Heart right ventricle (tissue), 16 donors: ENCODE measurements around the gene MACROD2. TPM values are rescaled to one million over a fixed set of nuclear protein-coding genes. Genes with fewer than 3 reads are reported as not detected.

Source experiments
- ATAC-seq, 8 donors: fragments of 200-7000 bp; cut with Tn5 transposase; one replicate each; pipeline ENCODE4 v1.9.1; 2020; ENCODE audit warnings: mild to moderate bottlenecking in 8 of 8, moderate library complexity in 8 of 8, moderate number of reproducible peaks in 1 of 8
- DNase-seq, 2 donors: peaks; one replicate each; pipeline ENCODE4 v3.0.0-alpha.2; 2020
- H3K27ac ChIP-seq, 10 donors: fragments of 200-600 bp; sonication (generic) in 2 of 10; one replicate each; pipeline versions ENCODE4 v1.5.0 to v1.8.0; 2020 to 2022; ENCODE audit warnings: mild to moderate bottlenecking in 3 of 10
- H3K27me3 ChIP-seq, 7 donors: fragments of 200-600 bp; one replicate each; pipeline ENCODE4 v1.8.0; 2021 to 2022; ENCODE audit warnings: mild to moderate bottlenecking in 2 of 7
- H3K36me3 ChIP-seq, 9 donors: fragments of 200-600 bp; sonication (generic) in 1 of 9; one replicate each; pipeline versions ENCODE4 v1.5.0 to v1.8.0; 2020 to 2022; ENCODE audit warnings: mild to moderate bottlenecking in 2 of 9
- H3K4me1 ChIP-seq, 9 donors: fragments of 200-600 bp; sonication (generic) in 1 of 9; one replicate each; pipeline versions ENCODE4 v1.5.0 to v1.8.0; 2020 to 2022; ENCODE audit warnings: mild to moderate bottlenecking in 4 of 9
- H3K4me3 ChIP-seq, 10 donors: fragments of 200-600 bp; sonication (generic) in 2 of 10; one replicate each; pipeline versions ENCODE4 v1.5.0 to v1.8.0; 2020 to 2022; ENCODE audit warnings: mild to moderate bottlenecking in 7 of 10, moderate library complexity in 2 of 10
- H3K9me3 ChIP-seq, 11 donors: fragments of 200-600 bp in 10 of 11; sonication (generic) in 2 of 11; one replicate each; pipeline versions ENCODE4 v1.5.0 to v1.8.0; 2013 to 2022; ENCODE audit warnings: mild to moderate bottlenecking in 2 of 11, control low read depth in 1 of 11, moderate library complexity in 1 of 11
- CTCF ChIP-seq, 9 donors: fragments of 200-600 bp; sonication (generic) in 2 of 9; IDR thresholded peaks; one replicate each; pipeline versions ENCODE4 v1.5.0 to v1.8.0; 2021 to 2022; ENCODE audit warnings: antibody characterized with exemption in 9 of 9, mild to moderate bottlenecking in 5 of 9, moderate library complexity in 1 of 9
- WGBS, 2 donors: extraction: QIAGEN DNeasy Blood & Tissue Kit; methylation state at CpG; one replicate each; pipeline ENCODE4 v1.1.7; 2013; ENCODE audit warnings: inconsistent platforms in 1 of 2; 5-methylcytosine and 5-hydroxymethylcytosine counted together
- intact Hi-C, 10 donors: fragments of 100-400 bp; cut with DNase I; formaldehyde crosslinking; loops; one replicate each; pipeline versions ENCODE4 v1.11.1 to v1.14.2; 2022
- polyA plus RNA-seq, 2 donors: library from polyadenylated mRNA; stranded (reverse); fragments of 200-250 nt; gene quantifications; one replicate each; pipeline ENCODE4 v1.2.3, GENCODE V29; 2013
- total RNA-seq, 10 donors: library from RNA; stranded (reverse); fragmentation: NEBNext Ultra II Directional in 3 of 10; extraction: Animal tissue kit (Norgen Biotek cat#: 25700) in 3 of 10; gene quantifications; one replicate each; pipeline versions ENCODE4 v1.2.1 to v1.2.4, GENCODE V29; 2021 to 2023
- donor health status: Arrhythmogenic right ventricular cardiomyopathy.
- donor health status: ischemic (EF 13 %, LVEDD 7.1; RV severe dilation, severe dysfunction).
- donor health status: healthy with polysubstance abuse.
- donor health status: DM: no; HTN: yes; CAD: no.
- donor health status: DM: no; HTN: no; CAD: no.
- donor health status: ischemic (EF 25% LVEDD 6.9; RV normal size, moderate dysfunction).
- donor health status: ischemic (EF 25% LVEDD 5.7; RV mildly dilated, moderate dysfunction).
- donor health status: healthy.
- donor health status: DM: yes; HTN: yes; CAD: no.
- donor health status: Ischemic cardiomyopathy.
- donor health status: ischemic (EF 35%, LVEDD 5.7; RV mildly dilated, moderate dysfunction).
- donor health status: nonischemic (EF 11% LVEDD 7.7; RV severe dilation, severe dysfunction).
- donor health status: DM: yes; HTN: yes; CAD: no.
- donor health status: PGD.
- donor health status: ischemic (EF 29% LVEDD 5.4; RV normal size, mild dysfunction).
- donor health status: nonischemic (EF 23%, LVEDD 6.1; RV moderate dilation, normal function).

Gene MACROD2
- total and polyA plus RNA-seq, 12 donors, result 0.28 to 6.4 (median 4.1) TPM

DNA sequence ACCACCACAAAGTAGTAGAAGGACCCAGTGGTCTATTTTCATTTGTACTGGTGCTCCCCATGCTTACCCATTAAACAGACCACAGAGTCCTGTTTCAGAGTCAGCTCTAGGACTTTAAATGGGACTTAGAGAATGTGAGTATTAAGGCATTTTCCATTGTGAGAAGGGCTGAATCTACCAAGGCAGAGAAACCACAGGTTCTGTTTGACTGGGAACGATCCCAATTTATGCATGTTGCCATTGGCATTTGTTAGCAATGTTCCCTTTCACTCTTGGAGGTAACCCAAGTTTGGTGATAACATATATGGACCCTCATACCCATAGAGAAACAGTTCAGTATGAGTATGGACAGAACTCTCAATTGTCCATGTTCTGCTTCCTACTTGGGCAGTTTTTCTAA lies 1905.1 kb downstream of the MACROD2 start:
- no peaks in the 10 kb centered on the region for H3K9me3 ChIP-seq
- no peaks in the 10 kb centered on the region for H3K4me1 ChIP-seq
- no peak overlapping the region for H3K27ac ChIP-seq
- no peak overlapping the region for H3K4me3 ChIP-seq
- no peak for ATAC-seq
- no peaks in the 10 kb centered on the region for H3K27me3 ChIP-seq
- intact Hi-C loops, result no loop called here
- 68 to 78% methylated on average over 1 of the region's 1 CpG for WGBS, 2 donors
- DNase-seq, result no peak
- no peak for TF ChIP-seq CTCF (IDR thresholded peaks at IDR 0.05)
- no peaks in the 10 kb centered on the region for H3K36me3 ChIP-seq

- no peaks in the 10 kb centered on the region for H3K9me3 ChIP-seq
- H3K27me3 ChIP-seq, result peaks cover 0 to 5% (median 0%) of the 10 kb centered on the region in 7 donors
- no peak overlapping the region for H3K27ac ChIP-seq
- intact Hi-C loops, result no loop called here
- DNase-seq (no peak), ATAC-seq (no peak)
- TF ChIP-seq CTCF (IDR thresholded peaks at IDR 0.05), result no peak
- no peaks in the 10 kb centered on the region for H3K4me1 ChIP-seq
- 87 to 88% methylated on average over 9 of the region's 9 CpGs for WGBS, 2 donors
- H3K4me3 ChIP-seq, result no peak overlapping the region
- no peaks in the 10 kb centered on the region for H3K36me3 ChIP-seq
Observed at GRCh38 chr20:15902493-15902892, 1907.2 kb downstream of the MACROD2 start.

DNA sequence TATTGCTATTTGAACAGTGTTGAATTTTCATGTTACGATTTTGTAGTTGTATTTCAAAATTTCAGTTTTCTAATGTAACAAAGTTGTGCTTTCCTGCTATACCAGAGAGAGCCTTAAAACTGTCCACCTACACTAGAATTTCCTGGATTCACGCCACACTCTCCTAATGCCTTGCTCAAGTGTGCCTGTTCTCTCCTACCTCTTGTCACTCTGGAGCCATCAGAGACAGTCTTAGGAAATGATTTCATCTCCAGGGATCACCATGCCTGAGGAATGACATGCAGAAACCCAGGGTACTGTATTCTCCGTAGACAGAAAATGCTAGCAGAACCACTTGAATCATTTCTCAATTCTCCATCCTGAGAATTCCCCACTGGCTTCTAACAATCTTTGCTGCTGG lies 1910.3 kb downstream of the MACROD2 start:
- Histone ChIP-seq H3K4me3 (no peak overlapping the region), H3K9me3 (no peaks in the 10 kb centered on the region), H3K27ac (no peak overlapping the region), H3K4me1 (no peaks in the 10 kb centered on the region), H3K27me3 (peaks cover 0 to 5% (median 0%) of the 10 kb centered on the region in 7 donors), H3K36me3 (no peaks in the 10 kb centered on the region)
- no peak for TF ChIP-seq CTCF (IDR thresholded peaks at IDR 0.05)
- no peak for DNase-seq
- ATAC-seq, result no peak
- intact Hi-C loops, result no loop called here
- 51 to 56% methylated on average over 3 of the region's 3 CpGs for WGBS, 2 donors

- TF ChIP-seq CTCF (IDR thresholded peaks at IDR 0.05), result no peak
- ATAC-seq (no peak), DNase-seq (no peak)
- Histone ChIP-seq H3K36me3 (no peaks in the 10 kb centered on the region), H3K4me3 (no peak overlapping the region), H3K4me1 (no peaks in the 10 kb centered on the region), H3K27me3 (peaks cover 0 to 5% (median 0%) of the 10 kb centered on the region in 7 donors), H3K9me3 (no peaks in the 10 kb centered on the region), H3K27ac (no peak overlapping the region)
- intact Hi-C loops, result no loop called here
- WGBS, 2 donors, result 97% methylated on average over 2 of the region's 2 CpGs
Observed at GRCh38 chr20:15909995-15910394, 1914.7 kb downstream of the MACROD2 start.
